Progenitor cell of endocrine pancreas (in vitro differentiated cells): Measurements from ENCODE around the gene POC1A. TPM values are rescaled to one million over a fixed set of nuclear protein-coding genes. Genes with fewer than 3 reads are reported as not detected.
A peak's percentile ranks its signal among the peaks of the same experiment; 100 is the strongest.
"Not testable (repeated sequence)": the region's sequence is repeated elsewhere in the genome, so short reads cannot be mapped to it uniquely, and the experiment has no call there.

Experiments used
- DNase-seq: peaks from one replicate; pipeline ENCODE4 v3.0.0; 2021; ENCODE audit warnings: low spot score; ENCODE audit not compliant: unreplicated experiment
- H3K27ac Mint-ChIP-seq: 2 replicates; pipeline ENCODE4 v1.8.0; 2021; ENCODE audit warnings: mild to moderate bottlenecking, moderate library complexity, mixed read lengths
- H3K27me3 Mint-ChIP-seq: 2 replicates; pipeline ENCODE4 v1.8.0; 2021; ENCODE audit warnings: mixed read lengths
- H3K36me3 Mint-ChIP-seq: 2 replicates; pipeline ENCODE4 v1.8.0; 2022; ENCODE audit warnings: mixed read lengths; ENCODE audit not compliant: insufficient read depth
- H3K4me1 Mint-ChIP-seq: 2 replicates; pipeline ENCODE4 v1.8.0; 2021; ENCODE audit warnings: low read depth, mixed read lengths
- H3K4me3 Mint-ChIP-seq: 2 replicates; pipeline ENCODE4 v1.8.0; 2021; ENCODE audit warnings: low read depth, mild to moderate bottlenecking, moderate library complexity, mixed read lengths
- H3K9me3 Mint-ChIP-seq: 2 replicates; pipeline ENCODE4 v1.8.0; 2021; ENCODE audit warnings: low read depth, mixed read lengths
- total RNA-seq: library from RNA; stranded (reverse); gene quantifications from 2 replicates; pipeline ENCODE4 v1.2.1, GENCODE V29; 2021
- TF ChIP-seq, protein P1 (sequence below): fragments of 200-600 bp; sonication (generic); IDR thresholded peaks from one replicate; pipeline ENCODE4 v1.5.0; 2021; ENCODE audit warnings: antibody characterized with exemption, mild to moderate bottlenecking; ENCODE audit not compliant: unreplicated experiment

Gene POC1A
- total RNA-seq, 1 donor from 2014 or later, result 14.5 TPM

- H3K4me3 Mint-ChIP-seq, result no peak overlapping the region
- TF ChIP-seq, protein P1, sequence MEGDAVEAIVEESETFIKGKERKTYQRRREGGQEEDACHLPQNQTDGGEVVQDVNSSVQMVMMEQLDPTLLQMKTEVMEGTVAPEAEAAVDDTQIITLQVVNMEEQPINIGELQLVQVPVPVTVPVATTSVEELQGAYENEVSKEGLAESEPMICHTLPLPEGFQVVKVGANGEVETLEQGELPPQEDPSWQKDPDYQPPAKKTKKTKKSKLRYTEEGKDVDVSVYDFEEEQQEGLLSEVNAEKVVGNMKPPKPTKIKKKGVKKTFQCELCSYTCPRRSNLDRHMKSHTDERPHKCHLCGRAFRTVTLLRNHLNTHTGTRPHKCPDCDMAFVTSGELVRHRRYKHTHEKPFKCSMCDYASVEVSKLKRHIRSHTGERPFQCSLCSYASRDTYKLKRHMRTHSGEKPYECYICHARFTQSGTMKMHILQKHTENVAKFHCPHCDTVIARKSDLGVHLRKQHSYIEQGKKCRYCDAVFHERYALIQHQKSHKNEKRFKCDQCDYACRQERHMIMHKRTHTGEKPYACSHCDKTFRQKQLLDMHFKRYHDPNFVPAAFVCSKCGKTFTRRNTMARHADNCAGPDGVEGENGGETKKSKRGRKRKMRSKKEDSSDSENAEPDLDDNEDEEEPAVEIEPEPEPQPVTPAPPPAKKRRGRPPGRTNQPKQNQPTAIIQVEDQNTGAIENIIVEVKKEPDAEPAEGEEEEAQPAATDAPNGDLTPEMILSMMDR, result no peak
- H3K4me1 Mint-ChIP-seq, result peaks cover 12% of the 10 kb centered on the region
- peaks cover 16% of the 10 kb centered on the region for H3K27me3 Mint-ChIP-seq
- no peak for DNase-seq
- H3K9me3 Mint-ChIP-seq, result no peaks in the 10 kb centered on the region
- H3K27ac Mint-ChIP-seq, result no peak overlapping the region
- H3K36me3 Mint-ChIP-seq, result no peaks in the 10 kb centered on the region
These were observed 110.5 kb downstream of the POC1A start for GRCh38 chr3:52043750-52044149.

- not testable (repeated sequence) for DNase-seq, H3K4me3 Mint-ChIP-seq, H3K36me3 Mint-ChIP-seq, H3K27ac Mint-ChIP-seq, H3K9me3 Mint-ChIP-seq
- Mint-ChIP-seq H3K27me3 (peaks cover 16% of the 10 kb centered on the region), H3K4me1 (peaks cover 12% of the 10 kb centered on the region)
These were observed 111.2 kb downstream of the POC1A start for GRCh38 chr3:52043039-52043438.

- Mint-ChIP-seq H3K4me1 (peaks cover 12% of the 10 kb centered on the region), H3K4me3 (no peak overlapping the region), H3K9me3 (no peaks in the 10 kb centered on the region), H3K27ac (peak overlapping the region; percentile 62), H3K27me3 (peaks cover 16% of the 10 kb centered on the region), H3K36me3 (no peaks in the 10 kb centered on the region)
- TF ChIP-seq, protein P1, result peak; percentile 26
- DNase-seq, result no peak
These were observed 113.0 kb downstream of the POC1A start for GRCh38 chr3:52041118-52041731.

DNA sequence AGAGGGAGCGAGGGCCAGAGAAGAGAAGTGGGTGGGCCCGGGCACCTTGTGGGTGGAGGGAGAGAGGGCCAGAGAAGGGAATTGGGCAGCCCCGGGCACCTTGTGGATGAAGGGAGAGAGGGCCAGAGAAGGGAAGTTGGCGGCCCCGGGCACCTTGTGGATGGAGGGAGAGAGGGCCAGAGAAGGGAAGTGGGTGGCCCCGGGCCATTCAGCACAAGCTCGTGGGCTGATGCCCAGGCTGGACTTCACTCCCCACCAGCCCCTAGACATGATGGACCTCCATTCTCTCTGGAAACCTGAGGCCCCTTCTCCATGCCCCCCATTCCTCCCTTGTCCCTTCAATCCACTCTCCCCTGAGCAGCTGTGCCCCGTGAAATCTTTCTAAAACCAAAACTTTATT is 113.6 kb downstream of the POC1A start:
- Mint-ChIP-seq H3K27me3 (peaks cover 16% of the 10 kb centered on the region), H3K4me3 (no peak overlapping the region), H3K4me1 (peaks cover 12% of the 10 kb centered on the region), H3K36me3 (no peaks in the 10 kb centered on the region), H3K9me3 (no peaks in the 10 kb centered on the region), H3K27ac (peak overlapping the region; percentile 62)
- DNase-seq, result no peak
- TF ChIP-seq, protein P1, result no peak

DNA sequence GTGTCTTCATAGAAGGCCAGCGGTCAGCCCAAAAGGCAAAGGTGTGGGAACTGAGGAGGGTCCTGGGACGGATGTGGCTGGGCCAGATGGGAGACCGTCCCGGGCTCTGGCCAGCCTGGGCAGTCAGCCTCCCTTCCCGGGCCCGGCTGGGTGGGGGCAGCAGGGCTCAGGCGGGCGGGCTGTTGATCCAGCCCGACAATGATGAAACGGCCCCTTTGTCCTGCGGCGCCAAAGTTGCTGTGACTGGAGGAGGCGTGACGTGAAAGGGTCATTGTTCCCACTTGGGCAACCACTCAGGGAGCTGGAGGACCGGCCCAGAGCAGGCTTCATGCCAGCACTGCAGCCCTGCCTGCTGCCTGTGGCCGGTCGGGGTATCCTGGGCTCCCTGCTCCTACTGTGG is 114.4 kb downstream of the POC1A start:
- no peaks in the 10 kb centered on the region for H3K36me3 Mint-ChIP-seq
- DNase-seq, result peak; percentile 30
- TF ChIP-seq, protein P1, result no peak

DNA sequence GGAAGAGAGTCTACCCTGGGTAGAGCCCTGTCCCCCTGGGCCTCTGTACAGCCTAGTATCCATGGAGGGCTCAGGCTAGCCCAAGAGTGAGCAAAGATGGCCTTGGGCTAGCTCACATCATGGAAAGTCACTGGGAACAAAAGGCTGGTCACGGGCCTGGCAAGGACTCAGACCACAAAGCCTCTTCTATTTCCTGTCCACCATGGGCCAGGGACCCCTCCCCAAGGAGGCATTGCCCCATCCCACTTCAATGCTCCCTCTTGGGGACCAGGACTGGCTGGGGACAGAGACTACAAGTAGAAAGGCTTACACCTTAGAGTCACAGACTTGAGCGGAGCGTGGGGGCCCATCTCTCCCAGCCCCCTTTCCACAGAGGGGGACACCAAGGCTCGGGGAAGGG is 114.8 kb downstream of the POC1A start:
- Mint-ChIP-seq H3K27ac (peak overlapping the region; percentile 76), H3K36me3 (no peaks in the 10 kb centered on the region)

More for the DNA sequence above, 114.4 kb downstream of the POC1A start:
- no peaks in the 10 kb centered on the region for H3K9me3 Mint-ChIP-seq
- no peak overlapping the region for H3K4me3 Mint-ChIP-seq
- peaks cover 12% of the 10 kb centered on the region for H3K4me1 Mint-ChIP-seq
- H3K27me3 Mint-ChIP-seq, result peaks cover 13% of the 10 kb centered on the region
- H3K27ac Mint-ChIP-seq, result peak overlapping the region; percentile 74

More for the DNA sequence above, 114.8 kb downstream of the POC1A start:
- Mint-ChIP-seq H3K9me3 (no peaks in the 10 kb centered on the region), H3K4me3 (no peak overlapping the region), H3K4me1 (peaks cover 12% of the 10 kb centered on the region), H3K27me3 (peaks cover 13% of the 10 kb centered on the region)
- no peak for DNase-seq
- TF ChIP-seq, protein P1, result no peak
